Prostate gland (tissue), 2 donors: ENCODE results near the gene TCERG1L. TPM values are rescaled to one million over a fixed set of nuclear protein-coding genes. Genes with fewer than 3 reads are reported as not detected.

Experiments
- DNase-seq: peaks from one replicate; pipeline ENCODE4 v3.0.0-alpha.2; 2019; ENCODE audit warnings: low spot score
- H3K27ac ChIP-seq, 2 donors: fragments of 200-600 bp; sonication (generic); 2 replicates each; pipeline ENCODE4 v1.5.1; 2017 to 2019
- H3K27me3 ChIP-seq: fragments of 200-600 bp; sonication (generic); replicated peaks from 2 replicates; pipeline ENCODE4 v1.5.1; 2019; ENCODE audit not compliant: insufficient read depth
- H3K36me3 ChIP-seq, 2 donors: fragments of 200-600 bp; sonication (generic); 1 replicate in 1 of 2; 2 replicates in 1 of 2; pipeline versions ENCODE4 v1.5.1 to v1.8.1; 2017 to 2019
- H3K4me1 ChIP-seq: fragments of 200-600 bp; sonication (generic); replicated peaks from 2 replicates; pipeline ENCODE4 v1.5.1; 2019
- H3K4me3 ChIP-seq, 2 donors: fragments of 200-600 bp; sonication (generic); 2 replicates each; pipeline ENCODE4 v1.5.1; 2017 to 2019
- H3K9me3 ChIP-seq: fragments of 200-600 bp; sonication (generic); 2 replicates; pipeline ENCODE4 v1.5.1; 2017
- CTCF ChIP-seq, 4 experiments: fragments of 200-600 bp in 2 of 4; fragments of 450-650 bp in 2 of 4; sonication (generic) in 2 of 4; IDR thresholded peaks; 1 replicate in 3 of 4; 2 replicates in 1 of 4; pipeline ENCODE4 v1.5.1; 2016 to 2019; ENCODE audit warnings: antibody characterized with exemption in 4 of 4, mild to moderate bottlenecking in 2 of 4, moderate library complexity in 2 of 4
- POLR2A ChIP-seq: fragments of 450-650 bp; IDR thresholded peaks from one replicate; pipeline ENCODE4 v1.6.1; 2016; ENCODE audit warnings: antibody characterized with exemption, mild to moderate bottlenecking
- POLR2AphosphoS5 ChIP-seq: sonication (generic); formaldehyde crosslinking; IDR thresholded peaks from one replicate; pipeline ENCODE4 v1.6.1; 2017; ENCODE audit warnings: antibody characterized with exemption
- WGBS: methylation state at CpG from one replicate; pipeline ENCODE4 v1.1.5; 2018; 5-methylcytosine and 5-hydroxymethylcytosine counted together
- intact Hi-C: fragments of 100-400 bp; cut with DNase I; formaldehyde crosslinking; loops from one replicate; pipeline ENCODE4 v1.14.2; 2022
- total RNA-seq, 2 donors: library from RNA; depleted of rRNA; stranded (reverse); fragments of >200 nt; gene quantifications; one replicate each; pipeline ENCODE4 v1.1.0, GENCODE V29; 2016

Gene TCERG1L
- total RNA-seq, 2 donors from 2014 or later = 0.23 to 4.0 TPM

- no peaks in the 10 kb centered on the region for H3K27me3 ChIP-seq
- 100% methylated on average over 1 of the region's 1 CpG for WGBS
- no peaks in the 10 kb centered on the region for H3K4me1 ChIP-seq
- no peaks in the 10 kb centered on the region for H3K9me3 ChIP-seq
- DNase-seq = no peak
- TF ChIP-seq CTCF (IDR thresholded peaks at IDR 0.05) = no peak
- TF ChIP-seq POLR2A = no peak
- no peak for TF ChIP-seq POLR2AphosphoS5
- H3K4me3 ChIP-seq = no peak overlapping the region
- H3K36me3 ChIP-seq = no peaks in the 10 kb centered on the region
- intact Hi-C loops = no loop called here
- no peak overlapping the region for H3K27ac ChIP-seq
Observed at GRCh38 chr10:131244836-131245235, 66.7 kb downstream of the TCERG1L start.

- TF ChIP-seq CTCF (IDR thresholded peaks at IDR 0.05) = no peak
- TF ChIP-seq POLR2A = no peak
- no peak for TF ChIP-seq POLR2AphosphoS5
- Histone ChIP-seq H3K4me3 (no peak overlapping the region), H3K27me3 (no peaks in the 10 kb centered on the region), H3K27ac (no peak overlapping the region), H3K9me3 (no peaks in the 10 kb centered on the region), H3K36me3 (no peaks in the 10 kb centered on the region), H3K4me1 (no peaks in the 10 kb centered on the region)
- DNase-seq = no peak
- WGBS = 82% methylated on average over 12 of the region's 12 CpGs
- intact Hi-C loops = no loop called here
Observed at GRCh38 chr10:131243076-131243475, 68.4 kb downstream of the TCERG1L start.

- intact Hi-C loops = no loop called here
- no peaks in the 10 kb centered on the region for H3K36me3 ChIP-seq
- H3K27me3 ChIP-seq = no peaks in the 10 kb centered on the region
- DNase-seq = no peak
- WGBS = 21% methylated on average over 8 of the region's 8 CpGs
- no peak overlapping the region for H3K4me3 ChIP-seq
- H3K4me1 ChIP-seq = no peaks in the 10 kb centered on the region
- TF ChIP-seq CTCF (IDR thresholded peaks at IDR 0.05) (peak in 1 of 4 experiments; percentile 16), POLR2AphosphoS5 (no peak)
- no peaks in the 10 kb centered on the region for H3K9me3 ChIP-seq
- H3K27ac ChIP-seq = no peak overlapping the region
Observed at GRCh38 chr10:131242007-131242406, 69.5 kb downstream of the TCERG1L start.

- WGBS = 81% methylated on average over 16 of the region's 16 CpGs
- Histone ChIP-seq H3K4me1 (no peaks in the 10 kb centered on the region), H3K9me3 (no peaks in the 10 kb centered on the region), H3K4me3 (no peak overlapping the region), H3K27ac (no peak overlapping the region), H3K36me3 (no peaks in the 10 kb centered on the region), H3K27me3 (no peaks in the 10 kb centered on the region)
- intact Hi-C loops = no loop called here
- TF ChIP-seq CTCF (IDR thresholded peaks at IDR 0.05) (no peak), POLR2A (no peak), POLR2AphosphoS5 (no peak)
- no peak for DNase-seq
Observed at GRCh38 chr10:131240691-131241090, 70.8 kb downstream of the TCERG1L start.

GRCh38 chr10:131239926-131240325, 71.6 kb downstream of the TCERG1L start:
- Histone ChIP-seq H3K27me3 (no peaks in the 10 kb centered on the region), H3K36me3 (no peaks in the 10 kb centered on the region), H3K4me3 (no peak overlapping the region), H3K9me3 (no peaks in the 10 kb centered on the region), H3K27ac (no peak overlapping the region), H3K4me1 (no peaks in the 10 kb centered on the region)
- no peak for DNase-seq
- intact Hi-C loops = no loop called here
- 82% methylated on average over 7 of the region's 7 CpGs for WGBS
- TF ChIP-seq CTCF (IDR thresholded peaks at IDR 0.05) = no peak
- TF ChIP-seq POLR2AphosphoS5 = no peak
